PC-3 (cell line): Measurements from ENCODE around the gene CTCFL. TPM values are rescaled to one million over a fixed set of nuclear protein-coding genes. Genes with fewer than 3 reads are reported as not detected.

ENCODE experiments used
- ATAC-seq: fragments of 200-7000 bp; cut with Tn5 transposase; 2 replicates; pipeline ENCODE4 v1.9.1; 2020; ENCODE audit warnings: mild to moderate bottlenecking, moderate library complexity
- BruUV-seq: library from RNA; stranded (reverse); fragments of 400-500 nt; replicated peaks from 2 replicates; lab custom pipeline; 2021; lab: Mats Ljungman, UMichigan
- CTCF ChIA-PET: fragments of 300-600 bp; sonication (Branson Sonifier 250); formaldehyde crosslinking; loops from one replicate; lab custom pipeline; 2022; ENCODE audit warnings: antibody characterized with exemption; lab: Charles Lee
- POLR2A ChIA-PET: fragments of 300-600 bp; sonication (Branson Sonifier 250); formaldehyde crosslinking; loops from one replicate; lab custom pipeline; 2022; ENCODE audit warnings: antibody characterized with exemption; ENCODE audit not compliant: unreplicated experiment; lab: Charles Lee
- DNase-seq: peaks from one replicate; pipeline ENCODE4 v3.0.0-alpha.2; 2015
- H2AFZ ChIP-seq: fragments of 300-600 bp; sonication (generic); 2 replicates; pipeline ENCODE4 v1.6.0; 2016; ENCODE audit warnings: antibody characterized with exemption, low read length
- H3F3A ChIP-seq: fragments of 300-600 bp; sonication (generic); one replicate; pipeline ENCODE4 v1.6.0; 2017; ENCODE audit warnings: antibody characterized with exemption, low read length, control low read depth, mild to moderate bottlenecking; ENCODE audit not compliant: unreplicated experiment
- H3K27ac ChIP-seq: fragments of 300-600 bp; sonication (generic); 2 replicates; pipeline ENCODE4 v1.5.1; 2016; ENCODE audit warnings: mild to moderate bottlenecking, low read length
- H3K27me3 ChIP-seq: fragments of 300-600 bp; sonication (generic); 2 replicates; pipeline ENCODE4 v1.6.1; 2016; ENCODE audit warnings: low read length, mixed read lengths
- H3K36me3 ChIP-seq: fragments of 300-600 bp; sonication (generic); 2 replicates; pipeline ENCODE4 v1.6.1; 2016; ENCODE audit warnings: low read depth, mixed run types, low read length, mixed read lengths
- H3K4me1 ChIP-seq: fragments of 300-600 bp; sonication (generic); 2 replicates; pipeline ENCODE4 v1.5.1; 2016; ENCODE audit warnings: low read length; ENCODE audit not compliant: insufficient read depth
- H3K4me2 ChIP-seq: fragments of 300-600 bp; sonication (generic); 2 replicates; pipeline ENCODE4 v1.6.0; 2016; ENCODE audit warnings: low read length
- H3K4me3 ChIP-seq: fragments of 300-600 bp; sonication (generic); 2 replicates; pipeline ENCODE4 v1.5.1; 2016; ENCODE audit warnings: mild to moderate bottlenecking, low read length, mixed read lengths
- H3K79me2 ChIP-seq: fragments of 300-600 bp; sonication (generic); 2 replicates; pipeline ENCODE4 v1.6.1; 2017; ENCODE audit warnings: low read length, mixed read lengths
- H3K9ac ChIP-seq: fragments of 300-600 bp; sonication (generic); 2 replicates; pipeline ENCODE4 v1.6.0; 2016; ENCODE audit warnings: mild to moderate bottlenecking, low read length
- H3K9me2 ChIP-seq: fragments of 300-600 bp; sonication (generic); replicated peaks from 2 replicates; pipeline ENCODE4 v1.6.1; 2016; ENCODE audit warnings: mixed run types, low read length, mixed read lengths
- H3K9me3 ChIP-seq: fragments of 300-600 bp; sonication (generic); 2 replicates; pipeline ENCODE4 v1.6.1; 2016; ENCODE audit warnings: low read length, mixed read lengths
- H4K20me1 ChIP-seq: fragments of 300-600 bp; sonication (generic); 2 replicates; pipeline ENCODE4 v1.6.1; 2016; ENCODE audit warnings: low read length, mixed read lengths
- EZH2 ChIP-seq: fragments of 300-600 bp; sonication (generic); IDR thresholded peaks from one replicate; pipeline ENCODE4 v1.6.1; 2017; ENCODE audit warnings: antibody characterized with exemption, mild to moderate bottlenecking, low read length; ENCODE audit not compliant: unreplicated experiment
- EZH2phosphoT487 ChIP-seq: fragments of 300-600 bp; sonication (generic); IDR thresholded peaks from 2 replicates; pipeline ENCODE4 v1.6.1; 2018; ENCODE audit warnings: mild to moderate bottlenecking, antibody characterized with exemption, low read length, borderline replicate concordance
- intact Hi-C: fragments of 100-400 bp; cut with micrococcal nuclease; formaldehyde crosslinking; loops from 2 replicates; pipeline ENCODE4 v1.9.0; 2023
- total RNA-seq: library from RNA; depleted of rRNA; stranded (reverse); fragments of >200 nt; gene quantifications from 2 replicates; pipeline ENCODE4 v1.2.3, GENCODE V29; 2014
- TF ChIP-seq, protein P1 (sequence below): fragments of 300-600 bp; sonication (generic); conservative IDR thresholded peaks from 2 replicates; pipeline ENCODE4 v1.5.1; 2017; ENCODE audit warnings: antibody characterized with exemption, low read depth, mild to moderate bottlenecking, low read length

Gene CTCFL
- total RNA-seq, 1 experiment from 2014 or later: not detected

DNA sequence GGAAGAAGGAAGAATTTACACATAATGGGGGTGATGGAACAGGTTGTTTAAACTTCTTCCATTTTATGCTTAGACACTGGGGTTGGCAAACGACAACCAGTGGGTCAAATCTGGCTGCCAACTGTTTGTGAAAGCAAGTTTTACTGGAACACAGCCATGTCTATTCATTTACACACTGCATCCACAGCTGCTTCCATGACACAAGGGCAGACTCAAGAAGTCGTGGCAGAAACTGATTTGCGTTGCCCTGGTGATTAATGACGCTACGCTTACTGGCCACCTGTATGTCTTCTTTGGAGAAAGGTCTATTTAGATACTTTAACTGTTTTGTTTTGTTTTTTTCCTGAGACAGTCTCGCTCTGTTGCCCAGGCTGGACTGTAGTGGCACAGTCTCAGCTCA lies 19.0 kb downstream of the CTCFL start:
- intact Hi-C loops: no loop called here
- no peak overlapping the region for H3K27ac ChIP-seq
- no peak for ATAC-seq

DNA sequence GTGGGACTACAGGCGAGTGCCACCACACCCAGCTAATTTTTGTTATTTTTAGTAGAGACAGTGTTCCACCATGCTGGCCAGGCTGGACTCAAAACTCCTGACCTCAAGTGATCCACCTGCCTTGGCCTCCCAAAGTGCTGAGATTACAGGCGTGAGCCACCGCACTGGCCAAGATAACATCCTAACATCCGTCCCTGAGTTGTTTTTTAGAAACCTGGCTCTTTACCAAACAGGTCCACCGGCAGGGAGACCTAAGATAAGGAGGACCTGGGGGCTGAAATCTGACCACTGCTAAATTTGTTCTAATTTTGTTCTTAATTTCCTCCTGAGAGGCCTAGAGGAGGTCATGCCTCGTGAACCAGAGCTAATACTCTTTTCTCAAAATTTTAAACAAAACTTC lies 20.5 kb downstream of the CTCFL start:
- intact Hi-C loops: no loop called here
- ATAC-seq (no peak), DNase-seq (no peak)
- peaks cover 5% of the 10 kb centered on the region; the same call in 1 of the 2 replicates for H3K4me1 ChIP-seq
- no peak overlapping the region for H2AFZ ChIP-seq
- BruUV-seq: no TSS peak
- H3K27ac ChIP-seq: no peak overlapping the region
- no peaks in the 10 kb centered on the region for H3K79me2 ChIP-seq
- no peak overlapping the region for H3K4me2 ChIP-seq
- H3K36me3 ChIP-seq: no peaks in the 10 kb centered on the region
- TF ChIP-seq, protein P1, sequence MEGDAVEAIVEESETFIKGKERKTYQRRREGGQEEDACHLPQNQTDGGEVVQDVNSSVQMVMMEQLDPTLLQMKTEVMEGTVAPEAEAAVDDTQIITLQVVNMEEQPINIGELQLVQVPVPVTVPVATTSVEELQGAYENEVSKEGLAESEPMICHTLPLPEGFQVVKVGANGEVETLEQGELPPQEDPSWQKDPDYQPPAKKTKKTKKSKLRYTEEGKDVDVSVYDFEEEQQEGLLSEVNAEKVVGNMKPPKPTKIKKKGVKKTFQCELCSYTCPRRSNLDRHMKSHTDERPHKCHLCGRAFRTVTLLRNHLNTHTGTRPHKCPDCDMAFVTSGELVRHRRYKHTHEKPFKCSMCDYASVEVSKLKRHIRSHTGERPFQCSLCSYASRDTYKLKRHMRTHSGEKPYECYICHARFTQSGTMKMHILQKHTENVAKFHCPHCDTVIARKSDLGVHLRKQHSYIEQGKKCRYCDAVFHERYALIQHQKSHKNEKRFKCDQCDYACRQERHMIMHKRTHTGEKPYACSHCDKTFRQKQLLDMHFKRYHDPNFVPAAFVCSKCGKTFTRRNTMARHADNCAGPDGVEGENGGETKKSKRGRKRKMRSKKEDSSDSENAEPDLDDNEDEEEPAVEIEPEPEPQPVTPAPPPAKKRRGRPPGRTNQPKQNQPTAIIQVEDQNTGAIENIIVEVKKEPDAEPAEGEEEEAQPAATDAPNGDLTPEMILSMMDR: no peak
- no peak for TF ChIP-seq EZH2
- no peak for TF ChIP-seq EZH2phosphoT487
- no peaks in the 10 kb centered on the region for H3K27me3 ChIP-seq
- ChIA-PET CTCF (no interaction called here), POLR2A (no interaction called here)
- no peaks in the 10 kb centered on the region for H3K9me2 ChIP-seq
- no peaks in the 10 kb centered on the region for H3F3A ChIP-seq
- H3K9ac ChIP-seq: no peak overlapping the region
- no peak overlapping the region for H3K4me3 ChIP-seq
- no peaks in the 10 kb centered on the region for H3K9me3 ChIP-seq
- no peaks in the 10 kb centered on the region for H4K20me1 ChIP-seq

More for the DNA sequence above, 19.0 kb downstream of the CTCFL start:
- DNase-seq: no peak
- H3K79me2 ChIP-seq: no peaks in the 10 kb centered on the region
- no TSS peak for BruUV-seq
- H4K20me1 ChIP-seq: no peaks in the 10 kb centered on the region
- H3K36me3 ChIP-seq: no peaks in the 10 kb centered on the region
- no peaks in the 10 kb centered on the region for H3K27me3 ChIP-seq
- peaks cover 5% of the 10 kb centered on the region; the same call in 1 of the 2 replicates for H3K4me1 ChIP-seq
- no peak overlapping the region for H3K9ac ChIP-seq
- TF ChIP-seq EZH2 (no peak), EZH2phosphoT487 (no peak)
- TF ChIP-seq, protein P1: no peak
- no peaks in the 10 kb centered on the region for H3K9me3 ChIP-seq
- POLR2A ChIA-PET: no interaction called here
- CTCF ChIA-PET: no interaction called here
- H2AFZ ChIP-seq: no peak overlapping the region
- no peaks in the 10 kb centered on the region for H3K9me2 ChIP-seq
- H3K4me3 ChIP-seq: no peak overlapping the region
- no peaks in the 10 kb centered on the region for H3F3A ChIP-seq
- H3K4me2 ChIP-seq: no peak overlapping the region

DNA sequence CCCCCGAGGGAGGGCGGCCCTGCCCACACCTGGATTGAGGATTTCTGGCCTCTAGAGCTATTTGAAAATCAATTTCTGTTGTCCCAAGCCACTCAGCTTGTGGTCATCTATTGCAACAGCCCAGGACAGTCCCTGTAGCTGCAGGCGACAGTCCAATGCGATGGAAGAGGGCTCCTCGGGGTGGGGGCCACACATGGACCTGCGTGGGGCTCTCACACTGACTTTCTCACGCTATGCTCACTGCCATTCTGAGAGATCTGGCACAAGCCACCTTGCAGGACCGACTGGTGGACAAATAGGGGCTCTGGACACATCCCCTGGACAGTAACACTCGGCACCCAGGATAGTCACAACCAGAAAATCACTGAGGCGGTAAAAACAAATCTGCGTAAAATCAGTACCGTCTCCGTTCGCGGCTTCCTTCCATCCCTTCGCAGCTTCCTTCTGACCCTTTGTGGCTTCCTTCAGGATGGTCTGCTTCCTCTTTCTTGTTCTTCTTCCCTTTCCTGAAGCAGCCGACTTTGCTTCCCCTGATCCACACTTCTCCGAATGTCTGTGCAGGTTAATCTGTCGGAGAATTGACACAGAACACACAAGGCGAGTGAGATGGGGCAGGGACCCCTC lies 21.8 kb downstream of the CTCFL start:
- ChIA-PET POLR2A (no interaction called here), CTCF (no interaction called here)
- no peak for ATAC-seq
- H4K20me1 ChIP-seq: no peaks in the 10 kb centered on the region
- DNase-seq: no peak
- no peak overlapping the region for H3K9ac ChIP-seq
- H3K9me3 ChIP-seq: no peaks in the 10 kb centered on the region
- no peaks in the 10 kb centered on the region for H3F3A ChIP-seq
- intact Hi-C loops: no loop called here
- H3K27ac ChIP-seq: no peak overlapping the region
- H2AFZ ChIP-seq: no peak overlapping the region
- BruUV-seq: no TSS peak
- no peak overlapping the region for H3K4me2 ChIP-seq
- TF ChIP-seq, protein P1: no peak
- TF ChIP-seq EZH2: no peak
- peaks cover 11% of the 10 kb centered on the region for H3K4me1 ChIP-seq
- H3K4me3 ChIP-seq: no peak overlapping the region
- H3K9me2 ChIP-seq: no peaks in the 10 kb centered on the region
- H3K36me3 ChIP-seq: no peaks in the 10 kb centered on the region
- H3K27me3 ChIP-seq: no peaks in the 10 kb centered on the region
- no peaks in the 10 kb centered on the region for H3K79me2 ChIP-seq
